GM18867 (cell line): ENCODE data around the gene FGD3.

ENCODE experiments used
- ATAC-seq: cut with Tn5 transposase; IDR thresholded peaks from one replicate; pipeline ENCODE4 v1.9.1; 2021; ENCODE audit warnings: mild to moderate bottlenecking, moderate library complexity; ENCODE audit not compliant: unreplicated experiment

Gene FGD3

GRCh38 chr9:93066978-93067603 lies 119.8 kb downstream of the FGD3 start:
- no peak for ATAC-seq

DNA sequence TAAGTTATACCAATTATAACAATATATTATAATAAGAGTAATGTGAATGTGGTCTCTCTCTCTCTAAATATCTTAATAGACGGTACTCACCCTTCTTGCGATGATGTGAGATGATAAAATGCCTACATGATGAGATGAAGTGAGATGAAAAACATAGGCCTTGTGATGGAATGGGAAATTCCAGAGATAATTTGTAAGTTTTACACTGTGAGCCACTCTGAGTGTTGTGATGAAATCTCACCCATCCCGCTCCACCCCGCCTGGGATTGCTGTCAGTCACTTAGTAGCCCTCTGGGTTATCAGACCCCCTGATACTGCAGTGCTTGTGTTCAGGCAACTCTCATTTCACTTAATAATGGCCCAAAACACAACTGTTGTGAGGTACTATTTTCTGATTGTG lies 121.6 kb downstream of the FGD3 start:
- no peak for ATAC-seq

GRCh38 chr9:93071464-93071863 lies 124.1 kb downstream of the FGD3 start:
- no peak for ATAC-seq

- ATAC-seq = no peak
Observed at GRCh38 chr9:93072383-93072795, 125.1 kb downstream of the FGD3 start.

DNA sequence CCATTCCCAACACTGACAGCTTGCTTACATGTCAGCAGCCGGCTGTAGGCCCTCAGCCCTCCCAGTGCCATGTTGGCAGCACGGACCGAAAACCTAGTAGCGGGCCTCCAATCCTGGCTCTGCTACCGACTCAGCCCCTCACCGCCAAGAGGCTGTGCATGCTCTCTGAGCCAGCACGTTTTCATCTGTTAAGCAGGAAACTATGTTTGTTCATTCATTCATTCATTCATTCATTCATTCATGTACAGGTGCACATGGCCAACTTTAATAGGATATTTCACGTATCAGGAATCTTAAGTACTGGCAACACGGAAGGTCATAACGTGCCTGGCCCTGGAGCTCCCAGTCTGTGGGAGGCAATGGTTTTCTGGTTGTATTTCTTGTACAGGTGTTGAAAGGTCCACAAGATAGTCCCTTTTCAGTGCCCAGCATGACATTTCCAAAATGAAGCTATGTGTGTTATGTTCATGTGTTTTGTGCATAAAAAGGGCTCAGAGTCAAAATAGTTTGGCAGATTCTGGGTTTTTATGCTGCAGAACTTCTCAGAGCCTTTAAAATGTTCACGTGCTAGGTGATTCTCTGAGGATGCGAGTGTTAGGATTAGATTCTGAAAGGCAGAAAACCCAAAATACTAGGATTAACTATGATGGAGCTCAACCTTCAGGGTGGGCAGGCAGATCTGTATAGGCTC lies 128.9 kb downstream of the FGD3 start:
- ATAC-seq = no peak

GRCh38 chr9:93076792-93077128 lies 129.4 kb downstream of the FGD3 start:
- no peak for ATAC-seq

DNA sequence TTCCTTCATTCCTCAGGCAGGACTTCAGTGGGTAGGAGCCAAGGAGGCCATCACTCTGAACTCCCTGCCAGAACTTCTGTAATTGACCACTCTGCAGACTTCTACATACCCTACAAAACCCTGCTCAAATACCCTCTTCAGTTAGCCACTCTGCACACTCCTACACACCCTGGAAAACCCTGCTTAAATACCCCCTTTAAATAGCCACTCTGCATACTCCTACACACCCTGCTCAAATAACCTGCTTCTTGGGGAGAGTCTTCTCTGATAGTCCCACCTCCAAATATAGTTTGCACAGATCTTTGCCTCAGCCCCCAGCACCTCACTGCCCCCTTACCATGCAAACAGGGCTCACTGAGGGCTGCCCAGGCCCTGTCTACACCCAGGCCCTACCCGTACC lies 130.0 kb downstream of the FGD3 start:
- no peak for ATAC-seq

- ATAC-seq = no peak
Observed at GRCh38 chr9:93077811-93078210, 130.5 kb downstream of the FGD3 start.

DNA sequence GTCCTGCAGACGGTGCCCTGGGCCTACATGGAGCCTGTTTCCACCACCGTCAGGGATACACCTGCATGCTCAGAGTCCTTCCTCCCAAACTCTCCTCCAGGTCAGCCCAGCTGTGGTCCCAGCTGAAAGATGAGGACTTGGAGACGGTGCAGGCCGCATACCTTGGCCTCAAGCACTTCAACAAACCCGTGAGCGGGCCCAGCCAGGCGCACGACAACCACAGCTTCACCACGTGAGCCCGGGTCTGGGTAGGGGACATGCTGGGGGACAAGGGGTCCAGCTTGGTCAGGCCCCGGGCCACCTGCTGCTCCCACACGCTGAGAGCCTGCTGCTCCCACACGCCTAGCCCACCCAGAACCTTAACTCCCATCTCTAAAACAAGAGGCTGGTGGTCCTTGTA lies 132.0 kb downstream of the FGD3 start:
- no peak for ATAC-seq

- ATAC-seq = no peak
Observed at GRCh38 chr9:93080406-93080805, 133.1 kb downstream of the FGD3 start.

DNA sequence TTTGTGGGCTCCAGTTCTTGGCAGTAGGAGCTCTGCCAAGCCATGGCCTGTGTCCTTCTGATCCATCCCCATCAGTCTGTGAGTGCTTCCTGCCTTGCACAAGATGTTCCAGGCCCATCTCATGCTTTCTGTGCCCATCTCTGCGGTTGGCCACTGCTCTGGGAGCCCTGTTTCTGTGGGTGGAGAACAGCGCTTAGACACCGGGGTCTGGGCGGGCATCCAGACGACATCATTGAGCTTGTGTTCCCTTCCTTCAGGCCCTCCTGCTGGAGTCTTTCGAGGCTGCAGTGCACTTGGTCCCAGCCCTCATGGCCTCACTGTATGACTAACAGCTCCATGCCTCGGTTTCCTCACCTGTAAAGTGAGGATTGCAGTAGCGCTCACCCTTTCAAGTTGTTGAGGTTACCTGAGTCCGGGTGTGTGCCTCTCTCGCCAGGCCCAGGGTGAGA lies 133.8 kb downstream of the FGD3 start:
- ATAC-seq = no peak

GRCh38 chr9:93081931-93082330 lies 134.6 kb downstream of the FGD3 start:
- no peak for ATAC-seq

- no peak for ATAC-seq
Observed at GRCh38 chr9:93082841-93083411, 135.6 kb downstream of the FGD3 start.

- ATAC-seq = no peak
Observed at GRCh38 chr9:93083592-93084470, 136.5 kb downstream of the FGD3 start.

GRCh38 chr9:93084471-93084881 lies 137.2 kb downstream of the FGD3 start:
- no peak for ATAC-seq

DNA sequence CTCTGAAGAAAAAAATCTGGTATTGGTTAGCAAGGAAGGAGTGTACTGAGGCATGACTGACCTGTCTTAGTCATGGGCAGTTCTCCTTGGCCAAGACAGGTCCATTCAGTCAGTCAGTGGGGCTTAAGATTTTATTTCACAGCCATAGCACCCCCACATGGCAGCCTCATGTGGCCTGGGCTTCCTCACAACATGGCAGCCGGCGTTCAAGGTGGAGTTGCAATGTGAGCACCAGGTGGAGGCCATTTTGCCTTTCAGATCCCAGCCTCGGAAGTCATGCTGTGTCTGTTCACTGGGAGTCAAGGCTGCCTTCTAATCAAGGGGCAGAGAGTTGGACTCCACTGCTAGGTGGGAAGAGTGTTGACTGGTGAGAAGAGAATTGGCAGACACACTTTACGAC lies 138.4 kb downstream of the FGD3 start:
- ATAC-seq = no peak
